Suprapubic skin (tissue), 4 donors: ENCODE results near the gene TRAPPC2L.

Experiments
- CTCF ChIP-seq, 2 donors: fragments of 200-600 bp in 1 of 2; fragments of 450-650 bp in 1 of 2; sonication (generic) in 1 of 2; IDR thresholded peaks; one replicate each; pipeline ENCODE4 v1.5.1; 2016 to 2019; ENCODE audit warnings: antibody characterized with exemption in 2 of 2, mild to moderate bottlenecking in 1 of 2, moderate library complexity in 1 of 2
- POLR2A ChIP-seq, 2 donors: fragments of 450-650 bp; IDR thresholded peaks; one replicate each; pipeline ENCODE4 v1.6.1; 2017; ENCODE audit warnings: antibody characterized with exemption in 2 of 2, mild to moderate bottlenecking in 2 of 2, moderate library complexity in 2 of 2
- POLR2AphosphoS5 ChIP-seq, 3 donors: sonication (generic); formaldehyde crosslinking; IDR thresholded peaks; one replicate each; pipeline ENCODE4 v1.6.1; 2017; ENCODE audit warnings: antibody characterized with exemption in 3 of 3

DNA sequence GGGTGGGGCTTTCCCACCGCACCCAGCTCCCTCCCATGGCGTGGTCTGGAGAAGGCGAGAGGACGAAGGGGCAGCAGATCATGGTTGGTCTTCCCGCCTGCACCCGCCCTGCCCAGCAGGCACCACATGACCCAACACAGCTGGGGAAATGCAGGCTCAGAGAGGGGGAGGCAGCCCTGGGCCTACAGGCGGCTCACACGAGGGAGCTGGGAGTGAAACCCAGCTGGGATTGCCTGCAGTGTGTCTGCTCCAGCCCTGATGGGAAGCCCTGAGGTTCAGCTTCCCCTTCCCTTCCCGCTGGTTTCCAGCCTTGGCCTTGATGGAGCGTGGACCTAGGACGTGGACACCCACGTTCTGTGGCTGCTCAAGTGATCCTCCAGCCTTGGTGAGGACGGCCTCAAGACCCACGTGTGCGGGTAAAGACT lies 29.5 kb downstream of the TRAPPC2L start:
- TF ChIP-seq CTCF (IDR thresholded peaks at IDR 0.05), result no peak
- TF ChIP-seq POLR2A (IDR thresholded peaks at IDR 0.05), result no peak
- no peak for TF ChIP-seq POLR2AphosphoS5 (IDR thresholded peaks at IDR 0.05)
